Measurements from ENCODE around the gene ARL8A.
"Not testable (repeated sequence)": the region's sequence is repeated elsewhere in the genome, so short reads cannot be mapped to it uniquely, and the experiment has no call there.

The ARL8A gene

GRCh38 chr1:202167708-202168415 lies 23.3 kb upstream of the ARL8A start:
- H3K27me3 Mint-ChIP-seq, result no peaks in the 10 kb centered on the region
- H3K27ac Mint-ChIP-seq (ENCODE audit: low read depth), result no peak overlapping the region
- peaks cover 22% of the 10 kb centered on the region for H3K4me1 Mint-ChIP-seq
- DNase-seq (ENCODE audit: low spot score in 2 of 2) (no peak), ATAC-seq (replicated peaks; ENCODE audit: extremely low read depth, poor library complexity, severe bottlenecking) (no peak)
- no peak overlapping the region for H3K4me3 Mint-ChIP-seq
- H3K36me3 Mint-ChIP-seq (ENCODE audit: insufficient read depth), result peaks cover 3% of the 10 kb centered on the region
- no peaks in the 10 kb centered on the region for H3K9me3 Mint-ChIP-seq

GRCh38 chr1:202167054-202167453 lies 22.5 kb upstream of the ARL8A start:
- H3K9me3 Mint-ChIP-seq; DNase-seq (ENCODE audit: low spot score in 2 of 2); H3K4me3 Mint-ChIP-seq; ATAC-seq (replicated peaks; ENCODE audit: extremely low read depth, poor library complexity, severe bottlenecking); H3K36me3 Mint-ChIP-seq (ENCODE audit: insufficient read depth); H3K27ac Mint-ChIP-seq (ENCODE audit: low read depth); H3K27me3 Mint-ChIP-seq: not testable (repeated sequence)
- H3K4me1 Mint-ChIP-seq, result peaks cover 30% of the 10 kb centered on the region

GRCh38 chr1:202165942-202166843 lies 21.7 kb upstream of the ARL8A start:
- peaks cover 6% of the 10 kb centered on the region for H3K36me3 Mint-ChIP-seq (ENCODE audit: insufficient read depth)
- H3K4me3 Mint-ChIP-seq, result peak overlapping the region; percentile 92
- no peak for ATAC-seq (replicated peaks; ENCODE audit: extremely low read depth, poor library complexity, severe bottlenecking)
- DNase-seq (ENCODE audit: low spot score in 2 of 2), result no peak
- H3K4me1 Mint-ChIP-seq, result peaks cover 39% of the 10 kb centered on the region
- no peak overlapping the region for H3K27ac Mint-ChIP-seq (ENCODE audit: low read depth)
- no peaks in the 10 kb centered on the region for H3K9me3 Mint-ChIP-seq
- no peaks in the 10 kb centered on the region for H3K27me3 Mint-ChIP-seq

GRCh38 chr1:202165267-202165941 lies 20.9 kb upstream of the ARL8A start:
- Mint-ChIP-seq H3K27me3 (no peaks in the 10 kb centered on the region), H3K9me3 (no peaks in the 10 kb centered on the region), H3K27ac (ENCODE audit: low read depth) (peak overlapping the region; percentile 83), H3K36me3 (ENCODE audit: insufficient read depth) (peaks cover 8% of the 10 kb centered on the region), H3K4me1 (peaks cover 47% of the 10 kb centered on the region), H3K4me3 (peak overlapping the region; percentile 92)
- ATAC-seq (replicated peaks; ENCODE audit: extremely low read depth, poor library complexity, severe bottlenecking) (no peak), DNase-seq (ENCODE audit: low spot score in 2 of 2) (no peak)

- peak overlapping the region; percentile 92 for H3K4me3 Mint-ChIP-seq
- DNase-seq (ENCODE audit: low spot score in 2 of 2), result peak; percentile 59 to 77
- peaks cover 56% of the 10 kb centered on the region for H3K4me1 Mint-ChIP-seq
- no peaks in the 10 kb centered on the region for H3K9me3 Mint-ChIP-seq
- peak; percentile 82 for ATAC-seq (replicated peaks; ENCODE audit: extremely low read depth, poor library complexity, severe bottlenecking)
- peaks cover 18% of the 10 kb centered on the region for H3K36me3 Mint-ChIP-seq (ENCODE audit: insufficient read depth)
- no peaks in the 10 kb centered on the region for H3K27me3 Mint-ChIP-seq
- H3K27ac Mint-ChIP-seq (ENCODE audit: low read depth), result peak overlapping the region; percentile 83
Measured at GRCh38 chr1:202164271-202165037, 19.9 kb upstream of the ARL8A start.

- Mint-ChIP-seq H3K36me3 (ENCODE audit: insufficient read depth) (peaks cover 23% of the 10 kb centered on the region), H3K4me3 (peak overlapping the region; percentile 92), H3K27ac (ENCODE audit: low read depth) (peak overlapping the region; percentile 100), H3K4me1 (peaks cover 65% of the 10 kb centered on the region), H3K27me3 (no peaks in the 10 kb centered on the region), H3K9me3 (no peaks in the 10 kb centered on the region)
- ATAC-seq (replicated peaks; ENCODE audit: extremely low read depth, poor library complexity, severe bottlenecking), result no peak
- DNase-seq (ENCODE audit: low spot score in 2 of 2), result no peak
Measured at GRCh38 chr1:202163281-202164270, 19.0 kb upstream of the ARL8A start.

GRCh38 chr1:202162418-202163280 lies 18.1 kb upstream of the ARL8A start:
- Mint-ChIP-seq H3K4me3 (peak overlapping the region; percentile 92), H3K9me3 (no peaks in the 10 kb centered on the region), H3K27me3 (no peaks in the 10 kb centered on the region), H3K27ac (ENCODE audit: low read depth) (peak overlapping the region; percentile 100), H3K36me3 (ENCODE audit: insufficient read depth) (peaks cover 25% of the 10 kb centered on the region), H3K4me1 (peaks cover 74% of the 10 kb centered on the region)
- DNase-seq (ENCODE audit: low spot score in 2 of 2), result no peak
- no peak for ATAC-seq (replicated peaks; ENCODE audit: extremely low read depth, poor library complexity, severe bottlenecking)

- H3K4me3 Mint-ChIP-seq, result peak overlapping the region; percentile 92
- DNase-seq (ENCODE audit: low spot score in 2 of 2), result no peak
- no peak for ATAC-seq (replicated peaks; ENCODE audit: extremely low read depth, poor library complexity, severe bottlenecking)
- H3K9me3 Mint-ChIP-seq, result no peaks in the 10 kb centered on the region
- no peaks in the 10 kb centered on the region for H3K27me3 Mint-ChIP-seq
- H3K27ac Mint-ChIP-seq (ENCODE audit: low read depth), result peak overlapping the region; percentile 100
- peaks cover 78% of the 10 kb centered on the region for H3K4me1 Mint-ChIP-seq
- peaks cover 29% of the 10 kb centered on the region for H3K36me3 Mint-ChIP-seq (ENCODE audit: insufficient read depth)
Measured at GRCh38 chr1:202162047-202162417, 17.5 kb upstream of the ARL8A start.

- H3K4me3 Mint-ChIP-seq, result peak overlapping the region; percentile 92
Measured at GRCh38 chr1:202161151-202162046, 16.9 kb upstream of the ARL8A start.

GRCh38 chr1:202160377-202160940 lies 15.9 kb upstream of the ARL8A start, which contains the start of gene PTPN7:
Gene PTPN7 (minus strand): TSS chr1:202160602. CDS start chr1:202159402, 1,200 bp downstream.
- Mint-ChIP-seq H3K36me3 (ENCODE audit: insufficient read depth) (peaks cover 32% of the 10 kb centered on the region), H3K4me3 (peak within 1 kb of the TSS; percentile 92), H3K27ac (ENCODE audit: low read depth) (peak within 1 kb of the TSS; percentile 100), H3K9me3 (no peaks in the 10 kb centered on the region), H3K4me1 (peaks cover 93% of the 10 kb centered on the region), H3K27me3 (no peaks in the 10 kb centered on the region)
- peak; percentile 71 for ATAC-seq (replicated peaks; ENCODE audit: extremely low read depth, poor library complexity, severe bottlenecking)
- DNase-seq (ENCODE audit: low spot score in 2 of 2), result peak; percentile 60 to 73

More at GRCh38 chr1:202161151-202162046, 16.9 kb upstream of the ARL8A start:
- no peak for DNase-seq (ENCODE audit: low spot score in 2 of 2)
- no peaks in the 10 kb centered on the region for H3K9me3 Mint-ChIP-seq
- peaks cover 30% of the 10 kb centered on the region for H3K36me3 Mint-ChIP-seq (ENCODE audit: insufficient read depth)
- no peaks in the 10 kb centered on the region for H3K27me3 Mint-ChIP-seq
- peaks cover 85% of the 10 kb centered on the region for H3K4me1 Mint-ChIP-seq
- no peak for ATAC-seq (replicated peaks; ENCODE audit: extremely low read depth, poor library complexity, severe bottlenecking)
- peak overlapping the region; percentile 100 for H3K27ac Mint-ChIP-seq (ENCODE audit: low read depth)

All from central memory CD8-positive, alpha-beta T cell (primary cell).